Liver (tissue), 9 donors: ENCODE results near the gene CRACDL. TPM values are rescaled to one million over a fixed set of nuclear protein-coding genes. Genes with fewer than 3 reads are reported as not detected.

Source experiments
- DNase-seq: peaks from one replicate; pipeline ENCODE4 v3.0.0-alpha.2; 2017; ENCODE audit warnings: low spot score
- H3K27ac ChIP-seq, 2 donors: one replicate each; pipeline ENCODE4 v1.7.0; 2013; ENCODE audit warnings: inconsistent platforms in 2 of 2, low read length in 2 of 2, control low read depth in 1 of 2, low read depth in 1 of 2, mild to moderate bottlenecking in 1 of 2
- H3K27me3 ChIP-seq, 4 donors: one replicate each; pipeline versions ENCODE4 v1.6.1 to v1.7.0; 2013; ENCODE audit warnings: low read length in 3 of 4, inconsistent platforms in 1 of 4, mild to moderate bottlenecking in 1 of 4, moderate library complexity in 1 of 4; ENCODE audit not compliant: control insufficient read depth in 4 of 4, insufficient read depth in 4 of 4
- H3K36me3 ChIP-seq, 4 donors: one replicate each; pipeline versions ENCODE4 v1.6.1 to v1.7.0; 2013; ENCODE audit warnings: low read length in 3 of 4, mild to moderate bottlenecking in 3 of 4, low read depth in 1 of 4, moderate library complexity in 1 of 4; ENCODE audit not compliant: control insufficient read depth in 4 of 4, insufficient read depth in 3 of 4
- H3K4me1 ChIP-seq, 4 donors: one replicate each; pipeline versions ENCODE4 v1.6.1 to v1.7.0; 2013; ENCODE audit warnings: low read length in 3 of 4, mild to moderate bottlenecking in 3 of 4, moderate library complexity in 1 of 4; ENCODE audit not compliant: control insufficient read depth in 4 of 4, insufficient read depth in 4 of 4
- H3K4me3 ChIP-seq, 3 donors: one replicate each; pipeline versions ENCODE4 v1.6.1 to v1.7.0; 2013; ENCODE audit warnings: low read length in 3 of 3, control low read depth in 1 of 3, low read depth in 1 of 3, mild to moderate bottlenecking in 1 of 3
- H3K9ac ChIP-seq, 2 donors: one replicate each; pipeline ENCODE4 v1.7.0; 2013; ENCODE audit warnings: low read length in 2 of 2, mild to moderate bottlenecking in 2 of 2, moderate library complexity in 2 of 2, control low read depth in 1 of 2, low read depth in 1 of 2
- H3K9me3 ChIP-seq, 4 donors: one replicate each; pipeline versions ENCODE4 v1.6.1 to v1.7.0; 2013; ENCODE audit warnings: low read length in 3 of 4; ENCODE audit not compliant: control insufficient read depth in 4 of 4
- EGR1 ChIP-seq, 2 donors: IDR thresholded peaks; 2 replicates each; pipeline ENCODE4 v1.6.1; 2016 to 2018; ENCODE audit warnings: antibody characterized with exemption in 2 of 2, low read depth in 2 of 2
- FOXA1 ChIP-seq: IDR thresholded peaks from 2 replicates; pipeline ENCODE4 v1.6.1; 2016; ENCODE audit warnings: antibody characterized with exemption
- FOXA2 ChIP-seq: IDR thresholded peaks from 2 replicates; pipeline ENCODE4 v1.6.1; 2016; ENCODE audit warnings: antibody characterized with exemption
- GABPA ChIP-seq, 2 donors: IDR thresholded peaks in 1 of 2; conservative IDR thresholded peaks in 1 of 2; 2 replicates each; pipeline ENCODE4 v1.6.1; 2016; ENCODE audit warnings: antibody characterized with exemption in 2 of 2, mild to moderate bottlenecking in 1 of 2, moderate library complexity in 1 of 2
- HNF4A ChIP-seq, 2 donors: conservative IDR thresholded peaks; 2 replicates each; pipeline ENCODE4 v1.6.1; 2016; ENCODE audit warnings: antibody characterized with exemption in 2 of 2, mild to moderate bottlenecking in 2 of 2
- HNF4G ChIP-seq: IDR thresholded peaks from 2 replicates; pipeline ENCODE4 v1.6.1; 2016; ENCODE audit warnings: antibody characterized with exemption
- JUND ChIP-seq, 2 donors: IDR thresholded peaks; 2 replicates each; pipeline ENCODE4 v1.6.1; 2016; ENCODE audit warnings: antibody characterized with exemption in 2 of 2
- RAD21 ChIP-seq, 2 donors: IDR thresholded peaks; 2 replicates each; pipeline ENCODE4 v1.6.1; 2016; ENCODE audit warnings: antibody characterized with exemption in 2 of 2, mild to moderate bottlenecking in 2 of 2
- REST ChIP-seq: IDR thresholded peaks from 2 replicates; pipeline ENCODE4 v1.6.1; 2016; ENCODE audit warnings: antibody characterized with exemption, mild to moderate bottlenecking
- SP1 ChIP-seq: IDR thresholded peaks from 2 replicates; pipeline ENCODE4 v1.6.1; 2018; ENCODE audit warnings: antibody characterized with exemption, mild to moderate bottlenecking
- TAF1 ChIP-seq: conservative IDR thresholded peaks from 2 replicates; pipeline ENCODE4 v1.6.1; 2016; ENCODE audit warnings: antibody characterized with exemption, mild to moderate bottlenecking
- YY1 ChIP-seq: IDR thresholded peaks from 2 replicates; pipeline ENCODE4 v1.6.1; 2016; ENCODE audit warnings: antibody characterized with exemption, mild to moderate bottlenecking
- ZBTB33 ChIP-seq: IDR thresholded peaks from 2 replicates; pipeline ENCODE4 v1.6.1; 2016; ENCODE audit warnings: antibody characterized with exemption
- WGBS: extraction: QIAGEN DNeasy Blood & Tissue Kit; methylation state at CpG from one replicate; pipeline ENCODE4 v1.1.7; 2013; 5-methylcytosine and 5-hydroxymethylcytosine counted together
- polyA plus RNA-seq, 2 donors: library from polyadenylated mRNA; stranded (reverse) in 1 of 2; unstranded in 1 of 2; fragments of 200-250 nt in 1 of 2; fragments of >200 nt in 1 of 2; fragmentation: Nextera tagmentation in 1 of 2; extraction: Ambion mirVana in 1 of 2; gene quantifications; one replicate each; pipeline versions ENCODE4 v1.2.1 to v1.2.3, GENCODE V29; 2013 to 2015
- total RNA-seq, 2 donors: library from RNA; depleted of rRNA; stranded (reverse); fragments of >200 nt; gene quantifications; one replicate each; pipeline ENCODE4 v1.2.3, GENCODE V29; 2014
- TF ChIP-seq, protein P1 (sequence below): fragments of 150-350 bp; IDR thresholded peaks from 2 replicates; pipeline ENCODE4 v1.5.1; 2017; ENCODE audit warnings: improper control_type of control experiment, low read depth, low read length; ENCODE audit not compliant: missing input control
- TF ChIP-seq, protein P2 (sequence below): IDR thresholded peaks from 2 replicates; pipeline ENCODE4 v1.6.1; 2016; ENCODE audit warnings: antibody characterized with exemption
- donor health status: healthy.
- donor health status: healthy.
- donor health status: healthy.
- donor health status: healthy.
- donor health status: healthy.

Gene CRACDL
- total and polyA plus RNA-seq, 4 donors = 0.13 to 0.46 (median 0.29) TPM

- DNase-seq = no peak
These were observed 28.6 kb downstream of the CRACDL start for GRCh38 chr2:98907385-98907784.

More at GRCh38 chr2:98907385-98907784, 28.6 kb downstream of the CRACDL start:
- TF ChIP-seq YY1 = no peak
- TF ChIP-seq HNF4G = no peak
- no peak for TF ChIP-seq REST
- TF ChIP-seq, protein P1, sequence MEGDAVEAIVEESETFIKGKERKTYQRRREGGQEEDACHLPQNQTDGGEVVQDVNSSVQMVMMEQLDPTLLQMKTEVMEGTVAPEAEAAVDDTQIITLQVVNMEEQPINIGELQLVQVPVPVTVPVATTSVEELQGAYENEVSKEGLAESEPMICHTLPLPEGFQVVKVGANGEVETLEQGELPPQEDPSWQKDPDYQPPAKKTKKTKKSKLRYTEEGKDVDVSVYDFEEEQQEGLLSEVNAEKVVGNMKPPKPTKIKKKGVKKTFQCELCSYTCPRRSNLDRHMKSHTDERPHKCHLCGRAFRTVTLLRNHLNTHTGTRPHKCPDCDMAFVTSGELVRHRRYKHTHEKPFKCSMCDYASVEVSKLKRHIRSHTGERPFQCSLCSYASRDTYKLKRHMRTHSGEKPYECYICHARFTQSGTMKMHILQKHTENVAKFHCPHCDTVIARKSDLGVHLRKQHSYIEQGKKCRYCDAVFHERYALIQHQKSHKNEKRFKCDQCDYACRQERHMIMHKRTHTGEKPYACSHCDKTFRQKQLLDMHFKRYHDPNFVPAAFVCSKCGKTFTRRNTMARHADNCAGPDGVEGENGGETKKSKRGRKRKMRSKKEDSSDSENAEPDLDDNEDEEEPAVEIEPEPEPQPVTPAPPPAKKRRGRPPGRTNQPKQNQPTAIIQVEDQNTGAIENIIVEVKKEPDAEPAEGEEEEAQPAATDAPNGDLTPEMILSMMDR = no peak
- no peak for TF ChIP-seq FOXA1
- TF ChIP-seq RAD21 (IDR thresholded peaks at IDR 0.05) = no peak
- TF ChIP-seq JUND (IDR thresholded peaks at IDR 0.05) = no peak
- no peak for TF ChIP-seq ZBTB33
- TF ChIP-seq, protein P2, sequence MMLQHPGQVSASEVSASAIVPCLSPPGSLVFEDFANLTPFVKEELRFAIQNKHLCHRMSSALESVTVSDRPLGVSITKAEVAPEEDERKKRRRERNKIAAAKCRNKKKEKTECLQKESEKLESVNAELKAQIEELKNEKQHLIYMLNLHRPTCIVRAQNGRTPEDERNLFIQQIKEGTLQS = no peak
- TF ChIP-seq SP1 = no peak
- no peak for TF ChIP-seq FOXA2
- TF ChIP-seq EGR1 (IDR thresholded peaks at IDR 0.05; ENCODE audit: low read depth in 2 of 2) = no peak
- no peak for TF ChIP-seq HNF4A (conservative IDR thresholded peaks at IDR 0.05)
- TF ChIP-seq TAF1 = no peak
- TF ChIP-seq GABPA (IDR thresholded peaks at IDR 0.05 in 1 of 2, conservative IDR thresholded peaks at IDR 0.05 in 1 of 2) = no peak
- WGBS = 88% methylated on average over 4 of the region's 4 CpGs
- H3K4me1 ChIP-seq = peaks cover 0 to 4% (median 0%) of the 10 kb centered on the region in 4 donors
- H3K36me3 ChIP-seq = no peaks in the 10 kb centered on the region
- H3K9me3 ChIP-seq = no peaks in the 10 kb centered on the region
- H3K4me3 ChIP-seq = no peak overlapping the region
- no peaks in the 10 kb centered on the region for H3K27me3 ChIP-seq
- H3K9ac ChIP-seq = no peak overlapping the region
- H3K27ac ChIP-seq = no peak overlapping the region
